OCI-LY1 (cell line): ENCODE results near the gene IL5.
A peak's percentile ranks its signal among the peaks of the same experiment; 100 is the strongest.

Experiments used
- EZH2 ChIP-seq: fragments of 200-600 bp; sonication (generic), shearing (Covaris generic); IDR thresholded peaks from 2 replicates; pipeline ENCODE4 v1.8.0; 2017; ENCODE audit warnings: borderline replicate concordance, mixed run types, mild to moderate bottlenecking, antibody characterized with exemption, low read length, moderate library complexity, mixed read lengths
- TF ChIP-seq, protein P1 (sequence below): fragments of 200-600 bp; sonication (generic), shearing (Covaris generic); IDR thresholded peaks from 2 replicates; pipeline ENCODE4 v1.5.1; 2017; ENCODE audit warnings: mild to moderate bottlenecking, antibody characterized with exemption, low read length, moderate library complexity, mixed read lengths

DNA sequence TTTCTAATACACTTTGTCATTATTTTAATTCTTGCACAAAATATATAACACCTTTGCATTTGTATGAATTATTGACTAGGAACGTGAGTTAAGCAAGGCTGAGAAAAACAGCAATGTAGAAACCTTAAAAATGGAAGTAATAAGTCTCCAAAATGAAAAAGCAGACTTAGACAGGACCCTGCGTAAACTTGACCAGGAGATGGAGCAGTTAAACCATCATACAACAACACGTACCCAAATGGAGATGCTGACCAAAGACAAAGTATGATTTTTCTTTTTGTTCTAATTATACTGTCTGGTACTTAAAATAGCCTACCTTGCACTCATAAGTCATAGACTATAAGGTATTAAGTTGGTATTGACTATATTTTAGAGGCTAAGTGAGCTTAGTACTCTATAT lies 47.8 kb upstream of the IL5 start:
- TF ChIP-seq, protein P1, sequence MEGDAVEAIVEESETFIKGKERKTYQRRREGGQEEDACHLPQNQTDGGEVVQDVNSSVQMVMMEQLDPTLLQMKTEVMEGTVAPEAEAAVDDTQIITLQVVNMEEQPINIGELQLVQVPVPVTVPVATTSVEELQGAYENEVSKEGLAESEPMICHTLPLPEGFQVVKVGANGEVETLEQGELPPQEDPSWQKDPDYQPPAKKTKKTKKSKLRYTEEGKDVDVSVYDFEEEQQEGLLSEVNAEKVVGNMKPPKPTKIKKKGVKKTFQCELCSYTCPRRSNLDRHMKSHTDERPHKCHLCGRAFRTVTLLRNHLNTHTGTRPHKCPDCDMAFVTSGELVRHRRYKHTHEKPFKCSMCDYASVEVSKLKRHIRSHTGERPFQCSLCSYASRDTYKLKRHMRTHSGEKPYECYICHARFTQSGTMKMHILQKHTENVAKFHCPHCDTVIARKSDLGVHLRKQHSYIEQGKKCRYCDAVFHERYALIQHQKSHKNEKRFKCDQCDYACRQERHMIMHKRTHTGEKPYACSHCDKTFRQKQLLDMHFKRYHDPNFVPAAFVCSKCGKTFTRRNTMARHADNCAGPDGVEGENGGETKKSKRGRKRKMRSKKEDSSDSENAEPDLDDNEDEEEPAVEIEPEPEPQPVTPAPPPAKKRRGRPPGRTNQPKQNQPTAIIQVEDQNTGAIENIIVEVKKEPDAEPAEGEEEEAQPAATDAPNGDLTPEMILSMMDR, result peak; percentile 17; the same call in 1 of the 2 replicates
- no peak for TF ChIP-seq EZH2
